Hepatic stellate cell (primary cell): Measurements from ENCODE around the gene DCT.

Experiments used
- DNase-seq: peaks from one replicate; pipeline ENCODE4 v3.0.0; 2011; ENCODE audit warnings: low spot score

Gene DCT

GRCh38 chr13:94394723-94395122 lies 84.8 kb downstream of the DCT start:
- no peak for DNase-seq

- no peak for DNase-seq
Measured at GRCh38 chr13:94390881-94391280, 88.6 kb downstream of the DCT start.

DNA sequence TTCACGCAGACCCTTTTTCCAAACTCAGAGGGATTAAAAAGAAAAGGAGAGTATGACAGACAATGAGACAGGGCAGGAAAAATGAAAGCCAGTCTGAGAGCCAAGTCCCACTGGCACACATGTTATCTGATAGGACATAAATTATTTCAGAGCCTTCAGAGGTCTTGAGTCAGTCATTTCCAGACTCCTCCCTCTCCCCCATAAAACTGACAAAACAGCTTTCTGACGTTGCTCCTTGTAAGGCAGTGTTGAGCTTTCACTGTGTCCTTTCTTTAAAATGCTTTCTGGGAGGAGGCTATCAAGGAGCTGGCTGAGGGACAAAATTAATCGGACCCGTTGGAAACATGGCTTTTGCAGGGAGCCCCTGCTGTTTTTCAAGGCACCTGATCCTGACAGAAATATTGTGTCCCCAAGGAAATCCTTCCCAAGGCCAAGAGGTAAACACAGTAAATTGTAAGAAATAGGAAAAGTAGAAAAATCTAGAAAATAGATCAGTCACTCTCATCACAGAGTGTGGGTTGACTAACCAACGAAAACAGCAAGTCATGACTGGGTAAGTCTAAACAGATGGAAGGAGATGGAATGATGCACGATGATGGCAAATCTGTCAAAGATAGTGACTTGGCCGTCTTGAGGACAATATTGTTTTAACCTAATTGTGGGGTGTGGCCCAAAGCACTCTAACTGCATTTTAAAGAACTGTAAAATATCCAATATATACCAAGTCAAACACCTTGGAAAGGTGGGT lies 89.7 kb downstream of the DCT start:
- no peak for DNase-seq

DNA sequence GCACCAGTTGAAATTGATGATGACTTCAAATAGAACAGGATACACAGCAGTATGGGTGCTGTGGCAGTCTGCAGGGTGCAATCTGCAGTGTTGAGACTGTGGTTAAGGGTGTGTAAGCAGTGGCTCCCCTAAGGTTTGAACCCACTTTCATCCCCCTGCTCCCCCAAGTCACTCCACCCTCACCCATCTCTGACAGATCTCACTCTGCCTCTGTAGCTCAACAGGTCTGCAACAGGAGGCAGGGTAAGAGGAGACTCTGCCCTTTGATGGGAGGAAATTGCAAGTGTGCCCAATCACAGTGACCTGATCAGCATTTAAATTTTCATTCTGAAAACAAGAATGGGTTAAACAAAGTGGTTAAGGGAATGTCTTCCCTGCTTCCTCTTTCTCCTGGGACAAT lies 92.4 kb downstream of the DCT start:
- no peak for DNase-seq
